ENCODE results near the gene IGFBP5.

DNA sequence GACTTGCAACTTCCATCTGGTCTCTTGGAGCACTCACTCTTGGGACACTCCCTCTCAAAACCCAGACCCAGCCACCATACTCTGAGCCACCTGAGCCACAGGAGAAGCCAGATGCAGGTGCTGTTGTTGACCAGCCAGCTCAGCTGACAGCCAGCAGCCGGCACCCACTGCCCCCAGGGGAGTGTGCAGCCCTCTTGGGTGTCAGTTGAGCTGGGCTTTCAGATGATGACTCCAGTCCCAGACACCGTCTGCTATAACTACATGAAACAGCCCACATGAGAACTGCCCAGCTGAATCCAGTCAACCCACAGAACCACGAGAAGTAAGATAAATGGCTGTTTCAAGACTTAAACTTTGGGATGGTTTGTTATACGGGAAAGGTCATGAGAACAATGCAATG is 72.8 kb downstream of the IGFBP5 start:
- TF ChIP-seq MEF2A (IDR thresholded peaks at IDR 0.05; ENCODE audit: borderline replicate concordance, low read depth) (no peak), RCOR1 (IDR thresholded peaks at IDR 0.05; ENCODE audit: low read length) (no peak), POLR2AphosphoS5 (IDR thresholded peaks at IDR 0.05; ENCODE audit: low read depth, low read length) (no peak), FOXM1 (IDR thresholded peaks at IDR 0.05; ENCODE audit: low read depth) (no peak), FOXJ3 (CRISPR knock-in tag; IDR thresholded peaks at IDR 0.05) (no peak)
- TF ChIP-seq, protein P1, sequence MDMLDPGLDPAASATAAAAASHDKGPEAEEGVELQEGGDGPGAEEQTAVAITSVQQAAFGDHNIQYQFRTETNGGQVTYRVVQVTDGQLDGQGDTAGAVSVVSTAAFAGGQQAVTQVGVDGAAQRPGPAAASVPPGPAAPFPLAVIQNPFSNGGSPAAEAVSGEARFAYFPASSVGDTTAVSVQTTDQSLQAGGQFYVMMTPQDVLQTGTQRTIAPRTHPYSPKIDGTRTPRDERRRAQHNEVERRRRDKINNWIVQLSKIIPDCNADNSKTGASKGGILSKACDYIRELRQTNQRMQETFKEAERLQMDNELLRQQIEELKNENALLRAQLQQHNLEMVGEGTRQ (IDR thresholded peaks at IDR 0.05; ENCODE audit: borderline replicate concordance, low read depth, low read length): no peak
